ENCODE results near the gene SMPD2.

GRCh38 chr6:109480993-109481480 is 40.5 kb downstream of the SMPD2 start:
- no peak for TF ChIP-seq EZH2 (IDR thresholded peaks at IDR 0.05; ENCODE audit: low read depth, unreplicated experiment)
- no peak for TF ChIP-seq JUNB (IDR thresholded peaks at IDR 0.05; ENCODE audit: unreplicated experiment)
- TF ChIP-seq REST (IDR thresholded peaks at IDR 0.05; ENCODE audit: unreplicated experiment): no peak
- TF ChIP-seq, protein P1, sequence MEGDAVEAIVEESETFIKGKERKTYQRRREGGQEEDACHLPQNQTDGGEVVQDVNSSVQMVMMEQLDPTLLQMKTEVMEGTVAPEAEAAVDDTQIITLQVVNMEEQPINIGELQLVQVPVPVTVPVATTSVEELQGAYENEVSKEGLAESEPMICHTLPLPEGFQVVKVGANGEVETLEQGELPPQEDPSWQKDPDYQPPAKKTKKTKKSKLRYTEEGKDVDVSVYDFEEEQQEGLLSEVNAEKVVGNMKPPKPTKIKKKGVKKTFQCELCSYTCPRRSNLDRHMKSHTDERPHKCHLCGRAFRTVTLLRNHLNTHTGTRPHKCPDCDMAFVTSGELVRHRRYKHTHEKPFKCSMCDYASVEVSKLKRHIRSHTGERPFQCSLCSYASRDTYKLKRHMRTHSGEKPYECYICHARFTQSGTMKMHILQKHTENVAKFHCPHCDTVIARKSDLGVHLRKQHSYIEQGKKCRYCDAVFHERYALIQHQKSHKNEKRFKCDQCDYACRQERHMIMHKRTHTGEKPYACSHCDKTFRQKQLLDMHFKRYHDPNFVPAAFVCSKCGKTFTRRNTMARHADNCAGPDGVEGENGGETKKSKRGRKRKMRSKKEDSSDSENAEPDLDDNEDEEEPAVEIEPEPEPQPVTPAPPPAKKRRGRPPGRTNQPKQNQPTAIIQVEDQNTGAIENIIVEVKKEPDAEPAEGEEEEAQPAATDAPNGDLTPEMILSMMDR (conservative IDR thresholded peaks at IDR 0.05; ENCODE audit: low read depth in 2 of 2): no peak
- no peak for TF ChIP-seq POLR2AphosphoS5 (IDR thresholded peaks at IDR 0.05; ENCODE audit: low read depth)
- TF ChIP-seq EZH2phosphoT487 (IDR thresholded peaks at IDR 0.05; ENCODE audit: unreplicated experiment): no peak
- no peak for TF ChIP-seq CREB1 (CRISPR knock-in tag; IDR thresholded peaks at IDR 0.05; ENCODE audit: low read depth)
- no peak for TF ChIP-seq NANOG (IDR thresholded peaks at IDR 0.05; ENCODE audit: borderline replicate concordance)
- no peak for TF ChIP-seq STAT1 (IDR thresholded peaks at IDR 0.05; ENCODE audit: unreplicated experiment)
- TF ChIP-seq, protein P2, sequence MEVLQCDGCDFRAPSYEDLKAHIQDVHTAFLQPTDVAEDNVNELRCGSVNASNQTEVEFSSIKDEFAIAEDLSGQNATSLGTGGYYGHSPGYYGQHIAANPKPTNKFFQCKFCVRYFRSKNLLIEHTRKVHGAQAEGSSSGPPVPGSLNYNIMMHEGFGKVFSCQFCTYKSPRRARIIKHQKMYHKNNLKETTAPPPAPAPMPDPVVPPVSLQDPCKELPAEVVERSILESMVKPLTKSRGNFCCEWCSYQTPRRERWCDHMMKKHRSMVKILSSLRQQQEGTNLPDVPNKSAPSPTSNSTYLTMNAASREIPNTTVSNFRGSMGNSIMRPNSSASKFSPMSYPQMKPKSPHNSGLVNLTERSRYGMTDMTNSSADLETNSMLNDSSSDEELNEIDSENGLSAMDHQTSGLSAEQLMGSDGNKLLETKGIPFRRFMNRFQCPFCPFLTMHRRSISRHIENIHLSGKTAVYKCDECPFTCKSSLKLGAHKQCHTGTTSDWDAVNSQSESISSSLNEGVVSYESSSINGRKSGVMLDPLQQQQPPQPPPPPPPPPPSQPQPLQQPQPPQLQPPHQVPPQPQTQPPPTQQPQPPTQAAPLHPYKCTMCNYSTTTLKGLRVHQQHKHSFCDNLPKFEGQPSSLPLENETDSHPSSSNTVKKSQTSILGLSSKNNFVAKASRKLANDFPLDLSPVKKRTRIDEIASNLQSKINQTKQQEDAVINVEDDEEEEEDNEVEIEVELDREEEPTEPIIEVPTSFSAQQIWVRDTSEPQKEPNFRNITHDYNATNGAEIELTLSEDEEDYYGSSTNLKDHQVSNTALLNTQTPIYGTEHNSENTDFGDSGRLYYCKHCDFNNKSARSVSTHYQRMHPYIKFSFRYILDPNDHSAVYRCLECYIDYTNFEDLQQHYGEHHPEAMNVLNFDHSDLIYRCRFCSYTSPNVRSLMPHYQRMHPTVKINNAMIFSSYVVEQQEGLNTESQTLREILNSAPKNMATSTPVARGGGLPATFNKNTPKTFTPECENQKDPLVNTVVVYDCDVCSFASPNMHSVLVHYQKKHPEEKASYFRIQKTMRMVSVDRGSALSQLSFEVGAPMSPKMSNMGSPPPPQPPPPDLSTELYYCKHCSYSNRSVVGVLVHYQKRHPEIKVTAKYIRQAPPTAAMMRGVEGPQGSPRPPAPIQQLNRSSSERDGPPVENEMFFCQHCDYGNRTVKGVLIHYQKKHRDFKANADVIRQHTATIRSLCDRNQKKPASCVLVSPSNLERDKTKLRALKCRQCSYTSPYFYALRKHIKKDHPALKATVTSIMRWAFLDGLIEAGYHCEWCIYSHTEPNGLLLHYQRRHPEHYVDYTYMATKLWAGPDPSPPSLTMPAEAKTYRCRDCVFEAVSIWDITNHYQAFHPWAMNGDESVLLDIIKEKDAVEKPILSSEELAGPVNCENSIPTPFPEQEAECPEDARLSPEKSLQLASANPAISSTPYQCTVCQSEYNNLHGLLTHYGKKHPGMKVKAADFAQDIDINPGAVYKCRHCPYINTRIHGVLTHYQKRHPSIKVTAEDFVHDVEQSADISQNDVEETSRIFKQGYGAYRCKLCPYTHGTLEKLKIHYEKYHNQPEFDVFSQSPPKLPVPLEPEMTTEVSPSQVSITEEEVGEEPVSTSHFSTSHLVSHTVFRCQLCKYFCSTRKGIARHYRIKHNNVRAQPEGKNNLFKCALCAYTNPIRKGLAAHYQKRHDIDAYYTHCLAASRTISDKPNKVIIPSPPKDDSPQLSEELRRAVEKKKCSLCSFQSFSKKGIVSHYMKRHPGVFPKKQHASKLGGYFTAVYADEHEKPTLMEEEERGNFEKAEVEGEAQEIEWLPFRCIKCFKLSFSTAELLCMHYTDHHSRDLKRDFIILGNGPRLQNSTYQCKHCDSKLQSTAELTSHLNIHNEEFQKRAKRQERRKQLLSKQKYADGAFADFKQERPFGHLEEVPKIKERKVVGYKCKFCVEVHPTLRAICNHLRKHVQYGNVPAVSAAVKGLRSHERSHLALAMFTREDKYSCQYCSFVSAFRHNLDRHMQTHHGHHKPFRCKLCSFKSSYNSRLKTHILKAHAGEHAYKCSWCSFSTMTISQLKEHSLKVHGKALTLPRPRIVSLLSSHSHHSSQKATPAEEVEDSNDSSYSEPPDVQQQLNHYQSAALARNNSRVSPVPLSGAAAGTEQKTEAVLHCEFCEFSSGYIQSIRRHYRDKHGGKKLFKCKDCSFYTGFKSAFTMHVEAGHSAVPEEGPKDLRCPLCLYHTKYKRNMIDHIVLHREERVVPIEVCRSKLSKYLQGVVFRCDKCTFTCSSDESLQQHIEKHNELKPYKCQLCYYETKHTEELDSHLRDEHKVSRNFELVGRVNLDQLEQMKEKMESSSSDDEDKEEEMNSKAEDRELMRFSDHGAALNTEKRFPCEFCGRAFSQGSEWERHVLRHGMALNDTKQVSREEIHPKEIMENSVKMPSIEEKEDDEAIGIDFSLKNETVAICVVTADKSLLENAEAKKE (CRISPR knock-in tag; IDR thresholded peaks at IDR 0.05): no peak
- TF ChIP-seq ZNF114 (CRISPR knock-in tag; IDR thresholded peaks at IDR 0.05): no peak
- TF ChIP-seq, protein P3, sequence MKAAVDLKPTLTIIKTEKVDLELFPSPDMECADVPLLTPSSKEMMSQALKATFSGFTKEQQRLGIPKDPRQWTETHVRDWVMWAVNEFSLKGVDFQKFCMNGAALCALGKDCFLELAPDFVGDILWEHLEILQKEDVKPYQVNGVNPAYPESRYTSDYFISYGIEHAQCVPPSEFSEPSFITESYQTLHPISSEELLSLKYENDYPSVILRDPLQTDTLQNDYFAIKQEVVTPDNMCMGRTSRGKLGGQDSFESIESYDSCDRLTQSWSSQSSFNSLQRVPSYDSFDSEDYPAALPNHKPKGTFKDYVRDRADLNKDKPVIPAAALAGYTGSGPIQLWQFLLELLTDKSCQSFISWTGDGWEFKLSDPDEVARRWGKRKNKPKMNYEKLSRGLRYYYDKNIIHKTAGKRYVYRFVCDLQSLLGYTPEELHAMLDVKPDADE (IDR thresholded peaks at IDR 0.05): no peak
- TF ChIP-seq ZNF331 (CRISPR knock-in tag; IDR thresholded peaks at IDR 0.05; ENCODE audit: low read depth): no peak

All from GM23338 (cell line).